ENCODE data around the gene FKBP1A. TPM values are rescaled to one million over a fixed set of nuclear protein-coding genes. Genes with fewer than 3 reads are reported as not detected.
A peak's percentile ranks its signal among the peaks of the same experiment; 100 is the strongest.

The FKBP1A gene
- total and polyA plus RNA-seq, 4 donors: 145 to 465 (median 277) TPM

DNA sequence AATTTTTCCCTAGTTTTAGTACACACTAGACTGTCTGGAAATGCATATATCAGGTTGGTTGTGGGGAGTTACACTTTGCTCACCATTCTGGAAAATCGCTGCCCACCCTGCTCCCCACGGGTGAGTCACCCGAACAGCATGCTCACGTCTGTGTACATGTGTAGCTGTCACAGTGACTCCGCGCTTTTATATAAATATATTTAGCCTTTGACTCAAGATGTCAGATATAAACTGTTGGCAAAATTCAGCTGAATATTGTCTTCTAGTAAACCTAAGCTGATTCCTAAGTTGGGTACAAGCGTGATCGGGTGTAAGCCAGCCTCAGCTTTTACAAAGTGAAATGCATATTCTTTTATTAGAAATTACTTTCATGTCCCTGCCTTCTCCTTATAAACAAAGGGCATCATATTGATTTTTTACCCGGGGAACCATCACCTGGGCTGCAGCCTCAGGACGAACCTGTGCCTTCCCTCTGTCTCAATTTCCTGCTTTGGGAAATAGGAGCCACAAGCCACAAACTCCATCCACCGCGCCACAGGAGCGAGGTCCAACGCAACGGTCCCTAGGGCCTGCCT lies 68.2 kb downstream of the FKBP1A start:
- DNase-seq (no peak), ATAC-seq (ENCODE audit: insufficient read depth, low FRiP score) (no peak)
- TF ChIP-seq, protein P1, sequence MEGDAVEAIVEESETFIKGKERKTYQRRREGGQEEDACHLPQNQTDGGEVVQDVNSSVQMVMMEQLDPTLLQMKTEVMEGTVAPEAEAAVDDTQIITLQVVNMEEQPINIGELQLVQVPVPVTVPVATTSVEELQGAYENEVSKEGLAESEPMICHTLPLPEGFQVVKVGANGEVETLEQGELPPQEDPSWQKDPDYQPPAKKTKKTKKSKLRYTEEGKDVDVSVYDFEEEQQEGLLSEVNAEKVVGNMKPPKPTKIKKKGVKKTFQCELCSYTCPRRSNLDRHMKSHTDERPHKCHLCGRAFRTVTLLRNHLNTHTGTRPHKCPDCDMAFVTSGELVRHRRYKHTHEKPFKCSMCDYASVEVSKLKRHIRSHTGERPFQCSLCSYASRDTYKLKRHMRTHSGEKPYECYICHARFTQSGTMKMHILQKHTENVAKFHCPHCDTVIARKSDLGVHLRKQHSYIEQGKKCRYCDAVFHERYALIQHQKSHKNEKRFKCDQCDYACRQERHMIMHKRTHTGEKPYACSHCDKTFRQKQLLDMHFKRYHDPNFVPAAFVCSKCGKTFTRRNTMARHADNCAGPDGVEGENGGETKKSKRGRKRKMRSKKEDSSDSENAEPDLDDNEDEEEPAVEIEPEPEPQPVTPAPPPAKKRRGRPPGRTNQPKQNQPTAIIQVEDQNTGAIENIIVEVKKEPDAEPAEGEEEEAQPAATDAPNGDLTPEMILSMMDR (IDR thresholded peaks at IDR 0.05; ENCODE audit: control extremely low read depth, extremely low read depth): no peak

DNA sequence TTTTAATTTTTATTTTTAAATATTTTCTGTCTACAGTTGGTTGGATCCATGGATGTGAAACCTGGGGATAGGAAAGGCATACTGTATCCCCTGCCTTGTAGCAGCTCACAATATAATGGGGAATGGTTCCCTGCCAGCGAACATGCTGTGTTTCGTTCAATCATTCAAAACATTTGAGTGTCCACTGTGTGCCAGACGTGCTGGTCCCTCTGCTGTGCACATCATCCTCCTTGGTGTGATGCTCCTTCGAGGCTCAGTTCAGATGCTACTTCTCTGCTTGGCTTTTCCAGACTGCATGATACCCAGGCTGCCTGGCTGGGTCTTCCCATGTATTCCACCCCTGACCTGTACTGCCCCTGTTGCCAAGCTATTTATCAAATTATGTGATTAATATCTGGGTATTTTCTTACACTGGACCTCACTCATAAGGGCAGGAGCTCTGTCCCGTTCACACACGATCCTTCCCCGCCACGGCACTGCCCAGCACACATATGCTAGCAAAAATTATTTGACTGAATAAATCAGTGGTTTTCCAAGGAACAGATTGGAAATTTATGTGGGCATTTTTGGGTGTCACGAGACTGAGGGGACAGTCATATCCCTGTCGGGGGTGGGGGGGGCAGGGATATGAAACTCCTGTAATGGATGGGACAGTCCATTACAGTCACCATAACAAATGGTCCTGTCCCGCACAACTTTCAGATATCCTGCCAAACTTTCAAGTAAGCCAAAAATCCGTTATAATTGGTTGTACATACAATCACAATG lies 68.8 kb downstream of the FKBP1A start:
- H3K9ac ChIP-seq (ENCODE audit: insufficient read depth in 1 of 2, low read length in 2 of 2): no peak overlapping the region
- peaks cover 6 to 29% (median 13%) of the 10 kb centered on the region in 5 donors for H3K4me1 ChIP-seq (ENCODE audit: control insufficient read depth in 5 of 5, insufficient read depth in 5 of 5, low read length in 5 of 5)
- TF ChIP-seq, protein P1 (IDR thresholded peaks at IDR 0.05; ENCODE audit: control extremely low read depth, extremely low read depth): no peak
- ATAC-seq (ENCODE audit: insufficient read depth, low FRiP score): no peak
- no peaks in the 10 kb centered on the region for H3K27me3 ChIP-seq (ENCODE audit: control insufficient read depth in 3 of 3, insufficient read depth in 3 of 3, low read length in 2 of 3)
- H3K36me3 ChIP-seq (ENCODE audit: control insufficient read depth in 4 of 4, insufficient read depth in 4 of 4, low read length in 4 of 4): no peaks in the 10 kb centered on the region
- H3K9me3 ChIP-seq (ENCODE audit: control insufficient read depth in 4 of 4, insufficient read depth in 3 of 4, low read length in 3 of 4): no peaks in the 10 kb centered on the region
- no peak overlapping the region for H3K4me3 ChIP-seq
- peak overlapping the region; percentile 91 to 94 for H3K27ac ChIP-seq (ENCODE audit: low read depth in 1 of 2, low read length in 1 of 2)
- WGBS, 2 donors: 73 to 90% methylated on average over 12 of the region's 12 CpGs
- DNase-seq: no peak

More for the DNA sequence above, 68.2 kb downstream of the FKBP1A start:
- Histone ChIP-seq H3K27ac (ENCODE audit: low read depth in 1 of 2, low read length in 1 of 2) (peak overlapping the region; percentile 94 to 98), H3K4me3 (peak overlapping the region; percentile 9), H3K36me3 (ENCODE audit: control insufficient read depth in 4 of 4, insufficient read depth in 4 of 4, low read length in 4 of 4) (no peaks in the 10 kb centered on the region), H3K27me3 (ENCODE audit: control insufficient read depth in 3 of 3, insufficient read depth in 3 of 3, low read length in 2 of 3) (no peaks in the 10 kb centered on the region), H3K9ac (ENCODE audit: insufficient read depth in 1 of 2, low read length in 2 of 2) (peak overlapping the region in 1 of 2 donors; percentile 47), H3K9me3 (ENCODE audit: control insufficient read depth in 4 of 4, insufficient read depth in 3 of 4, low read length in 3 of 4) (no peaks in the 10 kb centered on the region), H3K4me1 (ENCODE audit: control insufficient read depth in 5 of 5, insufficient read depth in 5 of 5, low read length in 5 of 5) (peaks cover 6 to 32% (median 13%) of the 10 kb centered on the region in 5 donors)
- 17 to 20% methylated on average over 15 of the region's 15 CpGs for WGBS, 2 donors

DNA sequence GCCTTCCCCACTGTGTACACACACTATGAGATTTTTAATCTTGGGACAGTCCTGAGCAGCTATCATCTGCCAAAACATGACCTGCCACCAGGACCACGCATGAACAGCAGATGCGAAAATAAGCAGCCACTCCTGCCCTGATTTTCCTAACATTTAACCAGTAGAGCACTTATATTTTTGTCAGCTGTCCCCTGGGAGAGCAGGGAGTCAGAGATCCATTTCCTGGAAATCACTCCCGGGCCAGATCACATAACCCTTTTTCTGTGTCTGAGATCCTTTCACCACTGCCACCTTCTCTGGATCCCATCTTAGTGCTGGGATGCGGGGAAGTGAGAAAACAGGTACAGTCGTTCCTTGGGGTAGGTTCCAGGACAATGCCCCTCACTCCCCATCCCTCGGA lies 69.6 kb downstream of the FKBP1A start:
- no peaks in the 10 kb centered on the region for H3K9me3 ChIP-seq (ENCODE audit: control insufficient read depth in 4 of 4, insufficient read depth in 3 of 4, low read length in 3 of 4)
- DNase-seq (no peak), ATAC-seq (ENCODE audit: insufficient read depth, low FRiP score) (no peak)
- TF ChIP-seq, protein P1 (IDR thresholded peaks at IDR 0.05; ENCODE audit: control extremely low read depth, extremely low read depth): no peak
- peaks cover 6 to 22% (median 13%) of the 10 kb centered on the region in 5 donors for H3K4me1 ChIP-seq (ENCODE audit: control insufficient read depth in 5 of 5, insufficient read depth in 5 of 5, low read length in 5 of 5)
- peak overlapping the region; percentile 70 to 82 for H3K27ac ChIP-seq (ENCODE audit: low read depth in 1 of 2, low read length in 1 of 2)
- no peaks in the 10 kb centered on the region for H3K36me3 ChIP-seq (ENCODE audit: control insufficient read depth in 4 of 4, insufficient read depth in 4 of 4, low read length in 4 of 4)
- no peak overlapping the region for H3K4me3 ChIP-seq
- H3K27me3 ChIP-seq (ENCODE audit: control insufficient read depth in 3 of 3, insufficient read depth in 3 of 3, low read length in 2 of 3): no peaks in the 10 kb centered on the region
- 61 to 83% methylated on average over 6 of the region's 6 CpGs for WGBS, 2 donors
- no peak overlapping the region for H3K9ac ChIP-seq (ENCODE audit: insufficient read depth in 1 of 2, low read length in 2 of 2)

All from lung (tissue), 12 donors.